Esophagus muscularis mucosa (tissue), 3 donors: Measurements from ENCODE around the gene SYNDIG1L.

Experiments used
- POLR2A ChIP-seq: fragments of 450-650 bp; IDR thresholded peaks from one replicate; pipeline ENCODE4 v1.6.1; 2017; ENCODE audit warnings: antibody characterized with exemption, moderate library complexity, mild to moderate bottlenecking, low read depth
- POLR2AphosphoS5 ChIP-seq, 2 donors: sonication (generic); formaldehyde crosslinking; IDR thresholded peaks; one replicate each; pipeline ENCODE4 v1.6.1; 2017; ENCODE audit warnings: antibody characterized with exemption in 2 of 2
- TF ChIP-seq, protein P1 (sequence below), 3 experiments: fragments of 200-600 bp in 2 of 3; fragments of 450-650 bp in 1 of 3; sonication (generic) in 2 of 3; IDR thresholded peaks; one replicate each; pipeline ENCODE4 v1.5.1; 2017 to 2019; ENCODE audit warnings: antibody characterized with exemption in 3 of 3, mild to moderate bottlenecking in 2 of 3, moderate library complexity in 1 of 3

DNA sequence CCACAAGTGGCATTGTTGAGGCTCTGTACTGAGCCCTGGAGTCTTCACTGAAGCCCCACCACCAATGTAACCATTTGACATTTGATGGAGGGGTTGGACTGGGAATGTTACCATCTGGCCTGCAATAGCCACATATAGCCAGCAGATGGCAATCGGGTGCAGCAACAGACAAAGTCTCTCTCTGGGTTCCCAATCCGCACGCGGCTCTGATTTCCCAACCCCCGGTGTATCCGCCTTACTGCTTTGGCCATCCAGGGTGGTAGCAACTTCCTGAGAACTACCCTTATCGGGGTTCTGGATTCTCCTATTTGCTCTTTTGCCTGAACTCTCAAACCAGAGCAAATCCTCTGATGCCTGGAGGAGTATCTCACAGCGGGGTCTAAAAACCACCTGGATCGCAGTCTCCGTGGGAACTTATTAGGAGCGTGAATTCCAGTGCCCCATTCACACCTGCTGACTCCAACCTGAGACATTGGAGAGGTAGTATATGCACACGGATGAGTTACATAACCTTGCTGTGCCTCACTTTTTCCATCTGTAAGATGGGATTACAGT lies 63.6 kb downstream of the SYNDIG1L start:
- TF ChIP-seq, protein P1, sequence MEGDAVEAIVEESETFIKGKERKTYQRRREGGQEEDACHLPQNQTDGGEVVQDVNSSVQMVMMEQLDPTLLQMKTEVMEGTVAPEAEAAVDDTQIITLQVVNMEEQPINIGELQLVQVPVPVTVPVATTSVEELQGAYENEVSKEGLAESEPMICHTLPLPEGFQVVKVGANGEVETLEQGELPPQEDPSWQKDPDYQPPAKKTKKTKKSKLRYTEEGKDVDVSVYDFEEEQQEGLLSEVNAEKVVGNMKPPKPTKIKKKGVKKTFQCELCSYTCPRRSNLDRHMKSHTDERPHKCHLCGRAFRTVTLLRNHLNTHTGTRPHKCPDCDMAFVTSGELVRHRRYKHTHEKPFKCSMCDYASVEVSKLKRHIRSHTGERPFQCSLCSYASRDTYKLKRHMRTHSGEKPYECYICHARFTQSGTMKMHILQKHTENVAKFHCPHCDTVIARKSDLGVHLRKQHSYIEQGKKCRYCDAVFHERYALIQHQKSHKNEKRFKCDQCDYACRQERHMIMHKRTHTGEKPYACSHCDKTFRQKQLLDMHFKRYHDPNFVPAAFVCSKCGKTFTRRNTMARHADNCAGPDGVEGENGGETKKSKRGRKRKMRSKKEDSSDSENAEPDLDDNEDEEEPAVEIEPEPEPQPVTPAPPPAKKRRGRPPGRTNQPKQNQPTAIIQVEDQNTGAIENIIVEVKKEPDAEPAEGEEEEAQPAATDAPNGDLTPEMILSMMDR (IDR thresholded peaks at IDR 0.05), result peak; percentile 92 to 99 (median 92)
- no peak for TF ChIP-seq POLR2A
- peak in 1 of 2 donors; percentile 20 for TF ChIP-seq POLR2AphosphoS5 (IDR thresholded peaks at IDR 0.05)
